ENCODE results near the gene NOL4L. TPM values are rescaled to one million over a fixed set of nuclear protein-coding genes. Genes with fewer than 3 reads are reported as not detected.
"Not testable (repeated sequence)": the region's sequence is repeated elsewhere in the genome, so short reads cannot be mapped to it uniquely, and the experiment has no call there.

Gene NOL4L
- total RNA-seq, 4 donors from 2014 or later = 2.6 to 12.8 (median 6.4) TPM

- no peak overlapping the region for H3K4me3 ChIP-seq
- no peaks in the 10 kb centered on the region for H3K4me1 ChIP-seq
- no peak for TF ChIP-seq POLR2A (IDR thresholded peaks at IDR 0.05)
- no peak overlapping the region for H3K27ac ChIP-seq
- WGBS = 93% methylated on average over 10 of the region's 10 CpGs
- no peaks in the 10 kb centered on the region for H3K27me3 ChIP-seq
- no peaks in the 10 kb centered on the region for H3K9me3 ChIP-seq
- no peak for DNase-seq (ENCODE audit: low spot score in 2 of 2)
- H3K36me3 ChIP-seq = no peaks in the 10 kb centered on the region
Observed at GRCh38 chr20:32493356-32493755, 91.8 kb downstream of the NOL4L start.

GRCh38 chr20:32491764-32492151 is 93.4 kb downstream of the NOL4L start:
- WGBS = 94% methylated on average over 3 of the region's 3 CpGs
- not testable (repeated sequence) for H3K4me3 ChIP-seq; H3K36me3 ChIP-seq; H3K4me1 ChIP-seq; DNase-seq (ENCODE audit: low spot score in 2 of 2); H3K27me3 ChIP-seq; H3K27ac ChIP-seq; H3K9me3 ChIP-seq

- 94% methylated on average over 14 of the region's 14 CpGs for WGBS
- no peak overlapping the region for H3K4me3 ChIP-seq
- DNase-seq (ENCODE audit: low spot score in 2 of 2) = peak in 1 of 2 donors; percentile 46
- no peak overlapping the region for H3K27ac ChIP-seq
- no peaks in the 10 kb centered on the region for H3K9me3 ChIP-seq
- TF ChIP-seq CTCF (IDR thresholded peaks at IDR 0.05) (no peak), EP300 (IDR thresholded peaks at IDR 0.05) (no peak), POLR2AphosphoS5 (IDR thresholded peaks at IDR 0.05) (no peak), POLR2A (IDR thresholded peaks at IDR 0.05) (no peak)
- no peaks in the 10 kb centered on the region for H3K27me3 ChIP-seq
- H3K36me3 ChIP-seq = no peaks in the 10 kb centered on the region
- no peaks in the 10 kb centered on the region for H3K4me1 ChIP-seq
Observed at GRCh38 chr20:32490942-32491763, 94.0 kb downstream of the NOL4L start.

GRCh38 chr20:32488066-32488838 is 96.9 kb downstream of the NOL4L start:
- TF ChIP-seq POLR2AphosphoS5 (IDR thresholded peaks at IDR 0.05) (no peak), POLR2A (IDR thresholded peaks at IDR 0.05) (no peak), EP300 (IDR thresholded peaks at IDR 0.05) (no peak), CTCF (IDR thresholded peaks at IDR 0.05) (no peak)
- Histone ChIP-seq H3K9me3 (no peaks in the 10 kb centered on the region), H3K36me3 (no peaks in the 10 kb centered on the region), H3K27ac (no peak overlapping the region), H3K4me3 (no peak overlapping the region), H3K27me3 (no peaks in the 10 kb centered on the region), H3K4me1 (peaks cover 20% of the 10 kb centered on the region)
- DNase-seq (ENCODE audit: low spot score in 2 of 2) = peak in 1 of 2 donors; percentile 9
- 94% methylated on average over 7 of the region's 7 CpGs for WGBS

GRCh38 chr20:32487381-32487780 is 97.8 kb downstream of the NOL4L start:
- DNase-seq (ENCODE audit: low spot score in 2 of 2) = peak in 1 of 2 donors; percentile 28
- TF ChIP-seq POLR2AphosphoS5 (IDR thresholded peaks at IDR 0.05) (no peak), POLR2A (IDR thresholded peaks at IDR 0.05) (no peak), CTCF (IDR thresholded peaks at IDR 0.05) (no peak), EP300 (IDR thresholded peaks at IDR 0.05) (no peak)
- Histone ChIP-seq H3K9me3 (no peaks in the 10 kb centered on the region), H3K4me1 (peaks cover 28% of the 10 kb centered on the region), H3K27ac (no peak overlapping the region), H3K36me3 (no peaks in the 10 kb centered on the region), H3K27me3 (no peaks in the 10 kb centered on the region), H3K4me3 (no peak overlapping the region)
- 83% methylated on average over 3 of the region's 3 CpGs for WGBS

GRCh38 chr20:32485770-32486478 is 99.2 kb downstream of the NOL4L start:
- peak in 1 of 2 donors; percentile 50 for DNase-seq (ENCODE audit: low spot score in 2 of 2)
- Histone ChIP-seq H3K36me3 (no peaks in the 10 kb centered on the region), H3K4me3 (no peak overlapping the region), H3K9me3 (no peaks in the 10 kb centered on the region), H3K4me1 (peaks cover 42% of the 10 kb centered on the region), H3K27ac (no peak overlapping the region), H3K27me3 (no peaks in the 10 kb centered on the region)
- no peak for TF ChIP-seq EP300 (IDR thresholded peaks at IDR 0.05)
- 58% methylated on average over 5 of the region's 5 CpGs for WGBS

Data from suprapubic skin (tissue), 4 donors.